Esophagus squamous epithelium (tissue), 4 donors: Measurements from ENCODE around the gene PLAC9.

ENCODE experiments used
- CTCF ChIP-seq, 6 experiments: fragments of 450-650 bp in 4 of 6; fragments of 200-600 bp in 2 of 6; sonication (generic) in 2 of 6; IDR thresholded peaks; one replicate each; pipeline ENCODE4 v1.5.1; 2016 to 2019; ENCODE audit warnings: antibody characterized with exemption in 6 of 6, mild to moderate bottlenecking in 4 of 6, moderate library complexity in 4 of 6
- POLR2A ChIP-seq, 4 donors: fragments of 450-650 bp; IDR thresholded peaks; one replicate each; pipeline ENCODE4 v1.6.1; 2017; ENCODE audit warnings: antibody characterized with exemption in 4 of 4, mild to moderate bottlenecking in 4 of 4, moderate library complexity in 3 of 4

- no peak for TF ChIP-seq CTCF (IDR thresholded peaks at IDR 0.05)
- TF ChIP-seq POLR2A (IDR thresholded peaks at IDR 0.05), result no peak
These were observed 13.9 kb upstream of the PLAC9 start for GRCh38 chr10:80118669-80119068.
